GM18520 (cell line): ENCODE data around the gene TMEM109.
A peak's percentile ranks its signal among the peaks of the same experiment; 100 is the strongest.
"Not testable (repeated sequence)": the region's sequence is repeated elsewhere in the genome, so short reads cannot be mapped to it uniquely, and the experiment has no call there.

Experiments
- ATAC-seq: cut with Tn5 transposase; IDR thresholded peaks from one replicate; pipeline ENCODE4 v1.9.1; 2021; ENCODE audit not compliant: unreplicated experiment

TMEM109 gene

GRCh38 chr11:60909680-60910280 lies 4.2 kb upstream of the TMEM109 start:
- ATAC-seq = not testable (repeated sequence)

- ATAC-seq = peak; percentile 18
These were observed 3.7 kb upstream of the TMEM109 start for GRCh38 chr11:60910281-60910687.

- no peak for ATAC-seq
These were observed 3.1 kb upstream of the TMEM109 start for GRCh38 chr11:60910711-60911380.

- ATAC-seq = no peak
These were observed 1.6 kb upstream of the TMEM109 start for GRCh38 chr11:60912223-60912850.

GRCh38 chr11:60912851-60913528 lies 968 bp upstream of the TMEM109 start:
- no peak for ATAC-seq

- no peak for ATAC-seq
These were observed 782 bp downstream of the TMEM109 start for GRCh38 chr11:60914633-60915247.

GRCh38 chr11:60915248-60915914 lies 1.4 kb downstream of the TMEM109 start:
- ATAC-seq = peak; percentile 33

GRCh38 chr11:60916669-60917206 lies 2.8 kb downstream of the TMEM109 start:
- no peak for ATAC-seq

GRCh38 chr11:60917267-60917666 lies 3.3 kb downstream of the TMEM109 start:
- ATAC-seq = no peak

- ATAC-seq = no peak
These were observed 4.4 kb downstream of the TMEM109 start for GRCh38 chr11:60918251-60918938.

GRCh38 chr11:60918939-60919265 lies 4.9 kb downstream of the TMEM109 start:
- ATAC-seq = no peak

GRCh38 chr11:60919320-60919719 lies 5.4 kb downstream of the TMEM109 start:
- no peak for ATAC-seq

- ATAC-seq = no peak
These were observed 6.0 kb downstream of the TMEM109 start for GRCh38 chr11:60919956-60920355.

- ATAC-seq = no peak
These were observed 7.3 kb downstream of the TMEM109 start for GRCh38 chr11:60921259-60921658.

- ATAC-seq = no peak
These were observed 7.9 kb downstream of the TMEM109 start for GRCh38 chr11:60921777-60922335.

GRCh38 chr11:60922906-60923305 lies 8.9 kb downstream of the TMEM109 start:
- ATAC-seq = no peak

GRCh38 chr11:60923326-60923725 lies 9.4 kb downstream of the TMEM109 start:
- no peak for ATAC-seq

GRCh38 chr11:60923800-60924109 lies 9.8 kb downstream of the TMEM109 start:
- no peak for ATAC-seq

- ATAC-seq = no peak
These were observed 10.3 kb downstream of the TMEM109 start, which contains the start of gene TMEM132A for GRCh38 chr11:60924110-60924905. TMEM132A (plus strand) TSS chr11:60924460; CDS start chr11:60924634, 174 bp downstream.
